NCI-H345 (cell line): Measurements from ENCODE around the gene TSPEAR.

Experiments used
- DNase-seq: peaks from one replicate; lab custom pipeline; 2025; lab: John Stamatoyannopoulos, UW

The TSPEAR gene

GRCh38 chr21:44502171-44502958 is 209.0 kb downstream of the TSPEAR start:
- no peak for DNase-seq

- no peak for DNase-seq
Observed at GRCh38 chr21:44500111-44500510, 211.3 kb downstream of the TSPEAR start.

GRCh38 chr21:44499631-44500030 is 211.7 kb downstream of the TSPEAR start:
- DNase-seq = no peak

GRCh38 chr21:44499211-44499560 is 212.2 kb downstream of the TSPEAR start:
- peak; percentile 60 for DNase-seq

GRCh38 chr21:44498280-44499210 is 212.8 kb downstream of the TSPEAR start:
- DNase-seq = peak; percentile 38

- DNase-seq = peak; percentile 84
Observed at GRCh38 chr21:44497703-44498126, 213.7 kb downstream of the TSPEAR start.

GRCh38 chr21:44496564-44497550 is 214.5 kb downstream of the TSPEAR start:
- DNase-seq = peak; percentile 89

- no peak for DNase-seq
Observed at GRCh38 chr21:44495611-44496563, 215.5 kb downstream of the TSPEAR start.

GRCh38 chr21:44494956-44495355 is 216.4 kb downstream of the TSPEAR start:
- no peak for DNase-seq

GRCh38 chr21:44494418-44494817 is 217.0 kb downstream of the TSPEAR start:
- no peak for DNase-seq

- DNase-seq = no peak
Observed at GRCh38 chr21:44492567-44493385, 218.6 kb downstream of the TSPEAR start.

- no peak for DNase-seq
Observed at GRCh38 chr21:44490816-44491215, 220.6 kb downstream of the TSPEAR start.

GRCh38 chr21:44490405-44490804 is 221.0 kb downstream of the TSPEAR start:
- no peak for DNase-seq

GRCh38 chr21:44489962-44490361 is 221.4 kb downstream of the TSPEAR start:
- DNase-seq = no peak

- DNase-seq = no peak
Observed at GRCh38 chr21:44487831-44488230, 223.5 kb downstream of the TSPEAR start.

- DNase-seq = peak; percentile 54
Observed at GRCh38 chr21:44486302-44486701, 225.1 kb downstream of the TSPEAR start.

GRCh38 chr21:44485796-44486195 is 225.6 kb downstream of the TSPEAR start:
- peak; percentile 65 for DNase-seq

GRCh38 chr21:44485254-44485793 is 226.0 kb downstream of the TSPEAR start:
- peak; percentile 94 for DNase-seq

- DNase-seq = no peak
Observed at GRCh38 chr21:44484498-44485253, 226.7 kb downstream of the TSPEAR start.
